Bronchial epithelial cell (primary cell): ENCODE data around the gene HAPSTR1. TPM values are rescaled to one million over a fixed set of nuclear protein-coding genes. Genes with fewer than 3 reads are reported as not detected.

Source experiments
- DNase-seq: peaks from one replicate; pipeline ENCODE4 v3.0.0-alpha.2; 2010; ENCODE audit warnings: low read depth
- FAIRE-seq: peaks from 2 replicates; lab custom pipeline; 2011; peaks lifted over from hg19 to GRCh38; lab: Jason Lieb, UNC
- H3K27me3 ChIP-seq: 2 replicates; pipeline ENCODE4 v1.5.1; 2011; ENCODE audit warnings: low read length; ENCODE audit not compliant: control insufficient read depth, insufficient read depth
- H3K36me3 ChIP-seq: 2 replicates; pipeline ENCODE4 v1.5.1; 2011; ENCODE audit warnings: low read length; ENCODE audit not compliant: control insufficient read depth, insufficient read depth
- H3K4me3 ChIP-seq: 2 replicates; pipeline ENCODE4 v1.5.1; 2011; ENCODE audit warnings: mild to moderate bottlenecking, low read depth, low read length, control low read depth
- total RNA-seq: library from RNA; depleted of rRNA; stranded (reverse); fragments of >200 nt; gene quantifications from 2 replicates; pipeline ENCODE4 v1.2.1, GENCODE V29; 2014
- TF ChIP-seq, protein P1 (sequence below): IDR thresholded peaks from 2 replicates; pipeline ENCODE4 v1.5.1; 2011; ENCODE audit warnings: mild to moderate bottlenecking, moderate library complexity, low read length, control low read depth, inconsistent platforms; ENCODE audit not compliant: insufficient read depth, severe bottlenecking

HAPSTR1 gene
- total RNA-seq, 1 donor from 2014 or later = 66.1 TPM

DNA sequence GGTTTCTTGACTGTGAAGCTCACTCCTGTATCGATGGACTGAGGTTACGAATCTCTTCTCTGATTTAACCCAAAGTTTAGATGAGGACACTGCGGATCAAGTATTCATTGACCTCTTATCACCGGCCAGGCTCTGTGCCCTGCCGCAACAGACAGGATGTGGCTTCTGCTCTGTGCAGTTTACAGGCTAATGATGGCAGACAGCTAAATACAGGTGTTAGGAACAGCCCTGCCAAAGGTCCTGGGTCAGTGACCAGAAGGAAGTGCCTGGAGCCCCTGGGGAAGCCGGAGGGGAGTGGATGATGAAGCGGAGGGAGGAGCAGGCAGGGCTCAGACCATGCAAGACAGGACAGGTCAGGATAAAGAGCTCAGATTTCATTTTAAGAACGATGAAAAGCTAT lies 44.4 kb downstream of the HAPSTR1 start:
- Histone ChIP-seq H3K27me3 (no peaks in the 10 kb centered on the region), H3K36me3 (no peaks in the 10 kb centered on the region), H3K4me3 (no peak overlapping the region)
- TF ChIP-seq, protein P1, sequence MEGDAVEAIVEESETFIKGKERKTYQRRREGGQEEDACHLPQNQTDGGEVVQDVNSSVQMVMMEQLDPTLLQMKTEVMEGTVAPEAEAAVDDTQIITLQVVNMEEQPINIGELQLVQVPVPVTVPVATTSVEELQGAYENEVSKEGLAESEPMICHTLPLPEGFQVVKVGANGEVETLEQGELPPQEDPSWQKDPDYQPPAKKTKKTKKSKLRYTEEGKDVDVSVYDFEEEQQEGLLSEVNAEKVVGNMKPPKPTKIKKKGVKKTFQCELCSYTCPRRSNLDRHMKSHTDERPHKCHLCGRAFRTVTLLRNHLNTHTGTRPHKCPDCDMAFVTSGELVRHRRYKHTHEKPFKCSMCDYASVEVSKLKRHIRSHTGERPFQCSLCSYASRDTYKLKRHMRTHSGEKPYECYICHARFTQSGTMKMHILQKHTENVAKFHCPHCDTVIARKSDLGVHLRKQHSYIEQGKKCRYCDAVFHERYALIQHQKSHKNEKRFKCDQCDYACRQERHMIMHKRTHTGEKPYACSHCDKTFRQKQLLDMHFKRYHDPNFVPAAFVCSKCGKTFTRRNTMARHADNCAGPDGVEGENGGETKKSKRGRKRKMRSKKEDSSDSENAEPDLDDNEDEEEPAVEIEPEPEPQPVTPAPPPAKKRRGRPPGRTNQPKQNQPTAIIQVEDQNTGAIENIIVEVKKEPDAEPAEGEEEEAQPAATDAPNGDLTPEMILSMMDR = no peak
- DNase-seq (no peak), FAIRE-seq (no peak)

- no peak overlapping the region for H3K4me3 ChIP-seq
- H3K27me3 ChIP-seq = no peaks in the 10 kb centered on the region
- H3K36me3 ChIP-seq = no peaks in the 10 kb centered on the region
- FAIRE-seq = no peak
- TF ChIP-seq, protein P1 = no peak
- DNase-seq = no peak
These were observed 45.2 kb downstream of the HAPSTR1 start for GRCh38 chr16:9136596-9136995.

- FAIRE-seq (no peak), DNase-seq (no peak)
- no peaks in the 10 kb centered on the region for H3K36me3 ChIP-seq
- TF ChIP-seq, protein P1 = no peak
- H3K27me3 ChIP-seq = no peaks in the 10 kb centered on the region
- no peak overlapping the region for H3K4me3 ChIP-seq
These were observed 46.7 kb downstream of the HAPSTR1 start for GRCh38 chr16:9138021-9138680.

DNA sequence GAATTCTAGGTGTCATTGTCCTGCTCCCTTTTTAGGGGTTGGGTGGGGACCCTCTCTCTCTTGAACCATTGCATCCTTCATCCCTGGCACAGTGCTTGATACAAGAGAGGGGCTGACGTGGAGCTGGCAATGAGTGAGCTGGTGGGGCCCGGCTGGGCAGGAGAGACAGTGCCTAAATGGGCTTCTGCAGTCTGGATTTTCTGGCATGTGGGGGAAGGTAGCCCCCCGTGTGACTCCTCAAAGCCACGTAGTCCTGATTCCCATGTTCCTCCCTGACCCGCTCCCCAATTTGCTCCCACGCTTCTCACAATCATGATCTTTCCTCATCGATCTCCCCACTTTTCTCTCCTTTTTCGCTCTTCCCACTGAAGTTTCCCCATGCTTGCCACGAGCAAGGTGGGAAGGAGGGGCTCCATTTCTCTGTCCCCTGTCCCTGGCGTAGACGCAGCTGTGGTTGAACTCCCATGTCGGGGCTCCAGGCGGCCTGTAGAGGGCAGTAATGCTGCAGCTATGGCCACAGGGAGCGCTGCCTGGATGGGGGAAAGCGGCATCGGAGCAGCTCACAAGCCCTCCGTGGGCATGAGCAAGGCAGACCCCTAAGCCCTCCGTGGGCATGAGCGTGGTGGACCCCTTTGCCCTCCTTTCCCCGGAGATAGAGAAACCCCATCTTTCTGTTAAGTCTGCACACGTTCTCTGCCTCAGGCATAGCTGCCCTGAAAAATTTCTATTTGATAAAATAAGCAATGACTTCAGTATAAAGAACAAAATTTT lies 47.5 kb downstream of the HAPSTR1 start:
- TF ChIP-seq, protein P1 = peak; percentile 92
- no peak for FAIRE-seq

GRCh38 chr16:9139965-9140364 lies 48.5 kb downstream of the HAPSTR1 start:
- no peak for FAIRE-seq
- H3K4me3 ChIP-seq = no peak overlapping the region
- DNase-seq = no peak
- TF ChIP-seq, protein P1 = no peak
- H3K27me3 ChIP-seq = no peaks in the 10 kb centered on the region
- H3K36me3 ChIP-seq = no peaks in the 10 kb centered on the region

More for the DNA sequence above, 47.5 kb downstream of the HAPSTR1 start:
- Histone ChIP-seq H3K4me3 (no peak overlapping the region), H3K27me3 (no peaks in the 10 kb centered on the region), H3K36me3 (no peaks in the 10 kb centered on the region)
- DNase-seq = peak; percentile 38

Other genes starting within 250 kb of the HAPSTR1 start
- 63.7 and 96.3 TPM in 2 replicates for gene CARHSP1, start 222.6 kb upstream of the HAPSTR1 start, total RNA-seq
- not detected in 2 replicates for gene LITAFD, start 209.3 kb upstream of the HAPSTR1 start, total RNA-seq
- 41.3 and 48.1 TPM in 2 replicates for gene USP7, start 127.7 kb upstream of the HAPSTR1 start, total RNA-seq